H9 (cell line): ENCODE results near the gene PKP1. TPM values are rescaled to one million over a fixed set of nuclear protein-coding genes. Genes with fewer than 3 reads are reported as not detected.

Experiments used
- DNase-seq: peaks from one replicate; pipeline ENCODE4 v3.0.0-alpha.2; 2017
- H2AFZ ChIP-seq: one replicate; pipeline ENCODE4 v1.6.1; 2013; ENCODE audit warnings: mild to moderate bottlenecking, low read length, control low read depth, moderate library complexity
- H2AK5ac ChIP-seq: 2 replicates; pipeline ENCODE4 v1.6.1; 2013; ENCODE audit warnings: low read length, control low read depth, mixed read lengths; ENCODE audit not compliant: insufficient read length
- H2BK120ac ChIP-seq: one replicate; pipeline ENCODE4 v1.6.1; 2013; ENCODE audit warnings: low read depth, mild to moderate bottlenecking, low read length, control low read depth, inconsistent platforms; ENCODE audit not compliant: poor library complexity, severe bottlenecking
- H2BK12ac ChIP-seq: 2 replicates; pipeline ENCODE4 v1.6.1; 2013; ENCODE audit warnings: low read length, control low read depth, mixed read lengths, low read depth; ENCODE audit not compliant: insufficient read length
- H2BK15ac ChIP-seq: 2 replicates; pipeline ENCODE4 v1.6.1; 2013; ENCODE audit warnings: low read depth, low read length, control low read depth
- H2BK20ac ChIP-seq: one replicate; pipeline ENCODE4 v1.6.1; 2013; ENCODE audit warnings: low read depth, mild to moderate bottlenecking, low read length, control low read depth, inconsistent platforms; ENCODE audit not compliant: poor library complexity, severe bottlenecking
- H2BK5ac ChIP-seq: 2 replicates; pipeline ENCODE4 v1.6.1; 2013; ENCODE audit warnings: low read length, control low read depth, mixed read lengths; ENCODE audit not compliant: insufficient read length
- H3K14ac ChIP-seq: 2 replicates; pipeline ENCODE4 v1.6.1; 2013; ENCODE audit warnings: low read length, control low read depth; ENCODE audit not compliant: insufficient read depth
- H3K18ac ChIP-seq: 2 replicates; pipeline ENCODE4 v1.6.1; 2013; ENCODE audit warnings: low read depth, mild to moderate bottlenecking, mixed read lengths, low read length, control low read depth; ENCODE audit not compliant: insufficient read length
- H3K23ac ChIP-seq: 2 replicates; pipeline ENCODE4 v1.6.1; 2013; ENCODE audit warnings: low read length, control low read depth, mixed read lengths, low read depth; ENCODE audit not compliant: insufficient read length
- H3K23me2 ChIP-seq: 2 replicates; pipeline ENCODE4 v1.6.1; 2013; ENCODE audit warnings: low read depth, mild to moderate bottlenecking, mixed read lengths, low read length, control low read depth; ENCODE audit not compliant: insufficient read length, poor library complexity, severe bottlenecking
- H3K27ac ChIP-seq: 2 replicates; pipeline ENCODE4 v1.5.1; 2013; ENCODE audit warnings: low read length, control low read depth, mixed read lengths, low read depth; ENCODE audit not compliant: insufficient read length
- H3K27me3 ChIP-seq: 2 replicates; pipeline ENCODE4 v1.6.1; 2013; ENCODE audit warnings: low read length, control low read depth, inconsistent platforms; ENCODE audit not compliant: insufficient read depth
- H3K4ac ChIP-seq: 2 replicates; pipeline ENCODE4 v1.6.1; 2013; ENCODE audit warnings: low read depth, mild to moderate bottlenecking, control low read depth, inconsistent platforms, low read length, moderate library complexity
- H3K4me1 ChIP-seq: 2 replicates; pipeline ENCODE4 v1.6.1; 2013; ENCODE audit warnings: low read length, control low read depth, inconsistent platforms; ENCODE audit not compliant: insufficient read depth
- H3K4me2 ChIP-seq: 2 replicates; pipeline ENCODE4 v1.6.1; 2013; ENCODE audit warnings: low read length, control low read depth, mixed read lengths; ENCODE audit not compliant: insufficient read length, insufficient read depth
- H3K56ac ChIP-seq: 2 replicates; pipeline ENCODE4 v1.6.1; 2013; ENCODE audit warnings: low read depth, mild to moderate bottlenecking, mixed read lengths, low read length, control low read depth; ENCODE audit not compliant: insufficient read length
- H3K79me1 ChIP-seq: 2 replicates; pipeline ENCODE4 v1.6.1; 2013; ENCODE audit warnings: low read depth, mild to moderate bottlenecking, moderate library complexity, low read length, control low read depth, inconsistent platforms; ENCODE audit not compliant: insufficient read depth, poor library complexity, severe bottlenecking
- H3K79me2 ChIP-seq: 2 replicates; pipeline ENCODE4 v1.6.1; 2013; ENCODE audit warnings: low read length, control low read depth, inconsistent platforms; ENCODE audit not compliant: insufficient read depth
- H3K9ac ChIP-seq: 2 replicates; pipeline ENCODE4 v1.6.1; 2013; ENCODE audit warnings: low read length, control low read depth, mixed read lengths; ENCODE audit not compliant: insufficient read length; ENCODE audit errors: extremely low read depth
- H3K9me3 ChIP-seq: one replicate; pipeline ENCODE4 v1.6.1; 2013; ENCODE audit warnings: low read depth, low read length, inconsistent platforms; ENCODE audit not compliant: control insufficient read depth
- H3T11ph ChIP-seq: one replicate; pipeline ENCODE4 v1.6.1; 2013; ENCODE audit warnings: mild to moderate bottlenecking, low read length, control low read depth, inconsistent platforms
- H4K20me1 ChIP-seq: one replicate; pipeline ENCODE4 v1.6.1; 2013; ENCODE audit not compliant: control insufficient read depth, insufficient read length, insufficient read depth
- H4K5ac ChIP-seq: 2 replicates; pipeline ENCODE4 v1.6.1; 2013; ENCODE audit warnings: low read depth, mild to moderate bottlenecking, mixed read lengths, low read length, control low read depth; ENCODE audit not compliant: insufficient read length
- H4K8ac ChIP-seq: replicated peaks from 2 replicates; pipeline ENCODE4 v1.6.1; 2013; ENCODE audit warnings: low read length, control low read depth, mixed read lengths, low read depth; ENCODE audit not compliant: insufficient read length
- H4K91ac ChIP-seq: 2 replicates; pipeline ENCODE4 v1.6.1; 2013; ENCODE audit warnings: low read depth, mild to moderate bottlenecking, moderate library complexity, mixed read lengths, low read length, control low read depth; ENCODE audit not compliant: insufficient read length
- H3K27ac Mint-ChIP-seq, 3 experiments: 2 replicates in 2 of 3; 3 replicates in 1 of 3; pipeline ENCODE4 v1.8.0; 2020 to 2021; ENCODE audit warnings: mixed read lengths in 3 of 3, mild to moderate bottlenecking in 1 of 3, moderate library complexity in 1 of 3
- H3K27me3 Mint-ChIP-seq: 2 replicates; pipeline ENCODE4 v1.8.0; 2021; ENCODE audit warnings: low read depth, mild to moderate bottlenecking, moderate library complexity, mixed read lengths
- H3K36me3 Mint-ChIP-seq, 3 experiments: 2 replicates in 2 of 3; 3 replicates in 1 of 3; pipeline ENCODE4 v1.8.0; 2020 to 2021; ENCODE audit warnings: low read depth in 3 of 3, mixed read lengths in 3 of 3; ENCODE audit not compliant: insufficient read depth in 1 of 3
- H3K4me1 Mint-ChIP-seq, 2 experiments: 2 replicates each; pipeline ENCODE4 v1.8.0; 2020; ENCODE audit warnings: mixed read lengths in 2 of 2
- H3K4me3 Mint-ChIP-seq, 2 experiments: 2 replicates in 1 of 2; 3 replicates in 1 of 2; pipeline ENCODE4 v1.8.0; 2020 to 2021; ENCODE audit warnings: mild to moderate bottlenecking in 2 of 2, mixed read lengths in 2 of 2, moderate library complexity in 1 of 2
- H3K9me3 Mint-ChIP-seq, 2 experiments: 2 replicates in 1 of 2; 3 replicates in 1 of 2; pipeline ENCODE4 v1.8.0; 2020; ENCODE audit warnings: mild to moderate bottlenecking in 2 of 2, mixed read lengths in 2 of 2, moderate library complexity in 1 of 2
- WGBS: extraction: QIAGEN DNeasy Blood & Tissue Kit; methylation state at CpG from one replicate; pipeline ENCODE4 v1.1.7; 2013; ENCODE audit warnings: missing lambda C conversion rate, low lambda C conversion rate, mixed read lengths; ENCODE audit not compliant: insufficient read length; ENCODE audit errors: extremely low coverage; 5-methylcytosine and 5-hydroxymethylcytosine counted together
- total RNA-seq: library from RNA; stranded (reverse); gene quantifications from 2 replicates; pipeline ENCODE4 v1.2.1, GENCODE V29; 2021
- TF ChIP-seq, protein P1 (sequence below): fragments of 200-600 bp; sonication (generic); conservative IDR thresholded peaks from 3 replicates; pipeline ENCODE4 v1.8.0; 2021; ENCODE audit warnings: antibody characterized with exemption, mild to moderate bottlenecking

PKP1 gene
- total RNA-seq, 1 experiment from 2014 or later, result 0.09 TPM

DNA sequence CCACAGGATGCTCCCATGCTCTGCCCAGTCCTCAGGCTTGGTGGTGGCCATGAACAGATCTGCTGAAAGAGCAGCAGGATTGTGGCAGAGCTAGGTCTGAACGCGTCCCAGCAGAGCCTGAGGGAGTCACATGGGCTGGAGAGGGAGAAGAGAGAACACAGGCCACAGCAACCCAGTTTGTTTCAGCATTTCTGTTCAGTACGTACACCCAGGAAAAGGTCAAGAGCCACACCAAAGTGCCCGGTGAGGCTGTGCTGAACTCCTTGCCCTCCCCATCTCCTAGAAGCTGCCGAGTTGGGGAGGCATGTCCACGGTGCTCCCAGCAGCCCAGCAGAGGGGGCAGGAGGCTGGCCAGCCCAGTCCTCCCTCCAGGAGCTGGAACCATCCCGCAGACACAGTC, 5.5 kb downstream of the PKP1 start:
- no peak overlapping the region for H2AK5ac ChIP-seq
- H3K79me1 ChIP-seq, result no peaks in the 10 kb centered on the region
- H4K8ac ChIP-seq, result no peak overlapping the region
- H3K4ac ChIP-seq, result no peak overlapping the region
- Mint-ChIP-seq H3K27ac (no peak overlapping the region; a peak in 1 of 7 replicates), H3K4me3 (no peak overlapping the region), H3K4me1 (peaks cover 30 to 32% of the 10 kb centered on the region in 2 experiments), H3K36me3 (no peaks in the 10 kb centered on the region), H3K27me3 (peaks cover 30% of the 10 kb centered on the region), H3K9me3 (no peaks in the 10 kb centered on the region)
- no peak overlapping the region for H2BK20ac ChIP-seq
- H2BK15ac ChIP-seq, result no peak overlapping the region
- H3K14ac ChIP-seq, result no peak overlapping the region
- no peaks in the 10 kb centered on the region for H3K23me2 ChIP-seq
- H3K56ac ChIP-seq, result no peak overlapping the region
- H3K27ac ChIP-seq, result no peak overlapping the region
- H3K9ac ChIP-seq, result no peak overlapping the region
- no peaks in the 10 kb centered on the region for H3K79me2 ChIP-seq
- H3K9me3 ChIP-seq, result no peaks in the 10 kb centered on the region
- H3K23ac ChIP-seq, result no peak overlapping the region
- no peak overlapping the region for H2BK120ac ChIP-seq
- H3K4me1 ChIP-seq, result no peaks in the 10 kb centered on the region
- WGBS, result no CpG with 5 or more reads among the region's 7 CpGs
- no peaks in the 10 kb centered on the region; the same call in 1 of the 2 replicates for H3K27me3 ChIP-seq
- no peak overlapping the region for H2BK5ac ChIP-seq
- no peak overlapping the region for H3K18ac ChIP-seq
- no peak overlapping the region for H4K91ac ChIP-seq
- H3K4me2 ChIP-seq, result no peak overlapping the region
- no peak overlapping the region for H4K5ac ChIP-seq
- no peaks in the 10 kb centered on the region for H4K20me1 ChIP-seq
- no peak for DNase-seq
- H2AFZ ChIP-seq, result no peak overlapping the region
- H2BK12ac ChIP-seq, result no peak overlapping the region
- no peak overlapping the region for H3T11ph ChIP-seq
- TF ChIP-seq, protein P1, sequence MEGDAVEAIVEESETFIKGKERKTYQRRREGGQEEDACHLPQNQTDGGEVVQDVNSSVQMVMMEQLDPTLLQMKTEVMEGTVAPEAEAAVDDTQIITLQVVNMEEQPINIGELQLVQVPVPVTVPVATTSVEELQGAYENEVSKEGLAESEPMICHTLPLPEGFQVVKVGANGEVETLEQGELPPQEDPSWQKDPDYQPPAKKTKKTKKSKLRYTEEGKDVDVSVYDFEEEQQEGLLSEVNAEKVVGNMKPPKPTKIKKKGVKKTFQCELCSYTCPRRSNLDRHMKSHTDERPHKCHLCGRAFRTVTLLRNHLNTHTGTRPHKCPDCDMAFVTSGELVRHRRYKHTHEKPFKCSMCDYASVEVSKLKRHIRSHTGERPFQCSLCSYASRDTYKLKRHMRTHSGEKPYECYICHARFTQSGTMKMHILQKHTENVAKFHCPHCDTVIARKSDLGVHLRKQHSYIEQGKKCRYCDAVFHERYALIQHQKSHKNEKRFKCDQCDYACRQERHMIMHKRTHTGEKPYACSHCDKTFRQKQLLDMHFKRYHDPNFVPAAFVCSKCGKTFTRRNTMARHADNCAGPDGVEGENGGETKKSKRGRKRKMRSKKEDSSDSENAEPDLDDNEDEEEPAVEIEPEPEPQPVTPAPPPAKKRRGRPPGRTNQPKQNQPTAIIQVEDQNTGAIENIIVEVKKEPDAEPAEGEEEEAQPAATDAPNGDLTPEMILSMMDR, result no peak
